GM23338 (cell line): ENCODE data around the gene HARBI1. TPM values are rescaled to one million over a fixed set of nuclear protein-coding genes. Genes with fewer than 3 reads are reported as not detected.
A peak's percentile ranks its signal among the peaks of the same experiment; 100 is the strongest.

Experiments
- ATAC-seq: fragments of 200-7000 bp; cut with Tn5 transposase; 3 replicates; pipeline ENCODE4 v1.9.1; 2020
- DNase-seq: peaks from one replicate; pipeline ENCODE4 v3.0.0-alpha.2; 2015; ENCODE audit warnings: low spot score
- H2AFZ ChIP-seq: fragments of 200-600 bp; sonication (generic); 2 replicates; pipeline ENCODE4 v1.8.0; 2016; ENCODE audit warnings: antibody characterized with exemption, mild to moderate bottlenecking, moderate library complexity
- H3F3A ChIP-seq: fragments of 200-600 bp; sonication (generic); replicated peaks from 2 replicates; pipeline ENCODE4 v1.8.0; 2017; ENCODE audit warnings: antibody characterized with exemption, mixed run types, low read depth
- H3K27ac ChIP-seq: fragments of 200-600 bp; sonication (generic); 2 replicates; pipeline ENCODE4 v1.6.1; 2016; ENCODE audit warnings: low read depth
- H3K27me3 ChIP-seq: fragments of 200-600 bp; sonication (generic); 2 replicates; pipeline ENCODE4 v1.8.0; 2016; ENCODE audit warnings: mild to moderate bottlenecking, mixed run types, moderate library complexity; ENCODE audit not compliant: insufficient read depth
- H3K36me3 ChIP-seq: fragments of 200-600 bp; sonication (generic); 2 replicates; pipeline ENCODE4 v1.8.0; 2016; ENCODE audit warnings: mild to moderate bottlenecking; ENCODE audit not compliant: insufficient read depth
- H3K4me1 ChIP-seq: fragments of 200-600 bp; sonication (generic); 2 replicates; pipeline ENCODE4 v1.8.0; 2016; ENCODE audit warnings: mild to moderate bottlenecking, moderate library complexity; ENCODE audit not compliant: insufficient read depth
- H3K4me2 ChIP-seq: fragments of 200-600 bp; sonication (generic); 2 replicates; pipeline ENCODE4 v1.7.1; 2017; ENCODE audit warnings: mixed run types
- H3K4me3 ChIP-seq: fragments of 200-600 bp; sonication (generic); 2 replicates; pipeline ENCODE4 v1.6.1; 2016; ENCODE audit warnings: mixed run types
- H3K79me2 ChIP-seq: fragments of 200-600 bp; sonication (generic); replicated peaks from 2 replicates; pipeline ENCODE4 v1.8.0; 2017; ENCODE audit warnings: mild to moderate bottlenecking; ENCODE audit not compliant: insufficient read depth
- H3K9me2 ChIP-seq: fragments of 200-600 bp; sonication (generic); 2 replicates; pipeline ENCODE4 v1.8.0; 2017; ENCODE audit not compliant: insufficient read depth
- H4K20me1 ChIP-seq: fragments of 200-600 bp; sonication (generic); replicated peaks from 2 replicates; pipeline ENCODE4 v1.8.0; 2017; ENCODE audit warnings: mild to moderate bottlenecking; ENCODE audit not compliant: insufficient read depth
- H3K27ac Mint-ChIP-seq: 2 replicates; pipeline ENCODE4 v1.8.0; 2020; ENCODE audit warnings: inconsistent platforms, mild to moderate bottlenecking, moderate library complexity, mixed read lengths
- H3K27me3 Mint-ChIP-seq: 3 replicates; pipeline ENCODE4 v1.8.0; 2022; ENCODE audit warnings: low read depth, mild to moderate bottlenecking, moderate library complexity, mixed read lengths, inconsistent platforms; ENCODE audit not compliant: insufficient read depth, poor library complexity
- H3K36me3 Mint-ChIP-seq: 3 replicates; pipeline ENCODE4 v1.8.0; 2021; ENCODE audit warnings: low read depth, mild to moderate bottlenecking, inconsistent platforms, moderate library complexity, mixed read lengths
- H3K4me1 Mint-ChIP-seq: 3 replicates; pipeline ENCODE4 v1.8.0; 2020; ENCODE audit warnings: mild to moderate bottlenecking, inconsistent platforms, mixed read lengths
- H3K4me3 Mint-ChIP-seq: 3 replicates; pipeline ENCODE4 v1.8.0; 2021; ENCODE audit warnings: moderate library complexity, mild to moderate bottlenecking, inconsistent platforms, mixed read lengths
- H3K9me3 Mint-ChIP-seq: 3 replicates; pipeline ENCODE4 v1.8.0; 2020; ENCODE audit warnings: moderate library complexity, mild to moderate bottlenecking, inconsistent platforms, mixed read lengths
- CREB1 ChIP-seq: fragments of 250-450 bp; sonication (Bioruptor Pico); IDR thresholded peaks from 2 replicates; pipeline ENCODE4 v1.5.0; 2020; ENCODE audit warnings: low read depth, mild to moderate bottlenecking, moderate library complexity
- EZH2 ChIP-seq: fragments of 200-600 bp; sonication (generic); IDR thresholded peaks from one replicate; pipeline ENCODE4 v1.8.0; 2017; ENCODE audit warnings: antibody characterized with exemption, mild to moderate bottlenecking, low read depth; ENCODE audit not compliant: unreplicated experiment
- JUNB ChIP-seq: IDR thresholded peaks from one replicate; pipeline ENCODE4 v1.6.1; 2016; ENCODE audit warnings: antibody characterized with exemption; ENCODE audit not compliant: unreplicated experiment
- NANOG ChIP-seq: IDR thresholded peaks from 2 replicates; pipeline ENCODE4 v1.6.1; 2016; ENCODE audit warnings: antibody characterized with exemption, borderline replicate concordance
- POLR2AphosphoS5 ChIP-seq: IDR thresholded peaks from 2 replicates; pipeline ENCODE4 v1.6.1; 2016; ENCODE audit warnings: antibody characterized with exemption, low read depth
- STAT1 ChIP-seq: IDR thresholded peaks from one replicate; pipeline ENCODE4 v1.6.1; 2016; ENCODE audit warnings: antibody characterized with exemption; ENCODE audit not compliant: unreplicated experiment
- polyA plus RNA-seq: library from polyadenylated mRNA; unstranded; fragments of >200 nt; fragmentation: Nextera tagmentation; extraction: Ambion mirVana; gene quantifications from 2 replicates; pipeline ENCODE4 v1.2.1, GENCODE V29; 2016
- total RNA-seq: library from RNA; depleted of rRNA; stranded (reverse); fragments of >200 nt; shearing (Covaris generic); gene quantifications from 2 replicates; pipeline ENCODE4 v1.2.3, GENCODE V29; 2014
- TF ChIP-seq, protein P1 (sequence below): fragments of 250-450 bp; sonication (Bioruptor Pico); IDR thresholded peaks from 2 replicates; pipeline ENCODE4 v1.5.0; 2020; ENCODE audit warnings: mild to moderate bottlenecking, moderate library complexity
- TF ChIP-seq, protein P2 (sequence below), 2 experiments: fragments of 200-600 bp in 1 of 2; sonication (generic) in 1 of 2; conservative IDR thresholded peaks; 2 replicates each; pipeline versions ENCODE4 v1.5.1 to v1.6.1; 2016 to 2017; ENCODE audit warnings: antibody characterized with exemption in 2 of 2, low read depth in 2 of 2, mild to moderate bottlenecking in 2 of 2, moderate library complexity in 1 of 2
- TF ChIP-seq, protein P3 (sequence below): IDR thresholded peaks from one replicate; pipeline ENCODE4 v1.6.1; 2018; ENCODE audit warnings: antibody characterized with exemption; ENCODE audit not compliant: unreplicated experiment

Gene HARBI1
- total and polyA plus RNA-seq, 2 experiments from 2014 or later, result 4.2 to 6.5 TPM

DNA sequence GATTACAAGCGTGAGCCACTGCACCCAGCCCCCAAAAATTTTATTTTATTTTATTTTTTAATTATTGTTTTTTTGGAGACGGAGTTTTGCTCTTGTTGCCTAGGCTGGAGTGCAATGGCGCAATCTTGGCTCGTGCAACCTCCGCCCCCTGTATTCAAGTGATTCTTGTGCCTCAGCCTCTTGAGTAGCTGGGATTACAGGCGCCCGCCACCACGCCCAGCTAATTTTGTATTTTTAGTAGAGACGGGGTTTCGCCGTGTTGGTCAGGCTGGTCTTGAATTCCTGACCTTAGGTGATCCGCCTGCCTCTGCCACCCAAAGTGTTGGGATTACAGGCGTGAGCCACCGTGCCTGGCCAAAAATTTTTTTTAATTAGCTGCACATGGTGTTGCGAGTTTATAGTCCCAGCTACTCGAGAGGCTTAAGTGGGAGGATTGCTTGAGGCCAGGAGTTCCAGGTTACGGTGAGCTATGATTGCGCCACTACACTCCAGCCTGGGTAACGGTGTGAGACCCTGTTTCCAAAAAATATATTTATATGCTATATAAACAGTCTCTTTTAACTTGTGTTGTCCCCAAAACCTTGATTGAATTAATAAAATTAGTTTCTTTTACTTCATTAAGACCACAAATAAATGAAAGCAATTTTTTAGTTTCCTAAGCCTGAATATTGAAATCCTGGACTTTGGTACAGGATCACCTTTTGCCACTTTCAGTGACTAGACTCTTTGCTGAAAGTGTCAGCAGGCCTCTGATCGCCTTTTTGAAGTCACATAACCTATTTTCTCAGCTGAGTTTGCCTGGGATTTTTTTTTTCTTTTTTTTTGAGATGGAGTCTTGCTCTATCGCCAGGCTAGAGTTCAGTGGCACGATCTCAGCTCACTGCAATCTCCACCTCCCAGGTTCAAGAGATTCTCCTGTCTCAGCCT is 16.5 kb upstream of the HARBI1 start:
- Histone ChIP-seq H4K20me1 (no peaks in the 10 kb centered on the region; the same call in 1 of the 2 replicates), H2AFZ (no peak overlapping the region), H3K36me3 (no peaks in the 10 kb centered on the region; the same call in 1 of the 2 replicates), H3K9me2 (no peaks in the 10 kb centered on the region), H3K79me2 (no peaks in the 10 kb centered on the region), H3K27me3 (no peaks in the 10 kb centered on the region), H3F3A (no peaks in the 10 kb centered on the region), H3K4me2 (no peak overlapping the region), H3K4me3 (no peak overlapping the region), H3K27ac (peak overlapping the region; percentile 1; the same call in 1 of the 2 replicates), H3K4me1 (no peaks in the 10 kb centered on the region)
- no peak overlapping the region for H3K4me3 Mint-ChIP-seq
- no peak for TF ChIP-seq POLR2AphosphoS5
- no peak for TF ChIP-seq CREB1 (CRISPR knock-in tag)
- 0 out of 3 replicates have a peak, but pooled peaks cover 8% of the 10 kb centered on the region for H3K36me3 Mint-ChIP-seq
- H3K9me3 Mint-ChIP-seq, result no peaks in the 10 kb centered on the region
- no peak overlapping the region for H3K27ac Mint-ChIP-seq
- no peaks in the 10 kb centered on the region for H3K4me1 Mint-ChIP-seq
- H3K27me3 Mint-ChIP-seq, result peaks cover 2% of the 10 kb centered on the region
- no peak for ATAC-seq
- no peak for DNase-seq

DNA sequence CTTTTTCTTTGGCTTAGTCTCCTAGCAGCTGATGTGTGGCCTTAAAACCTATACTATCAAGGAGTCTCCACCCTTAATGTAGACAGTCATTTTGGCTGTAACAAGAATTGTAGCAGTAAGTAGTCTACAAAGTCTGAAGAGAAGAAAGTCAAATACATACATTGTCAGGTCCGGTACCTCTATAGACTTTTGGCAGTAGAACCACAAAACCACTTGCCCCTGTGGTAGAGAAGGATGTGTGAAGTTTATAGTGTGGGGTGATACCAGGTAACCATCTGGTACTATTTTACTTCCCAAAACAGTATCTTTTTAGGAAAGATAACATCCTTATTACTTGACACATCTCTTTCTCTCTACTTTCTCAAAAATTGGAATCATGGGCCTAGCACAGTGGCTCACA is 15.5 kb upstream of the HARBI1 start:
- Histone ChIP-seq H3K27me3 (no peaks in the 10 kb centered on the region), H3K4me1 (no peaks in the 10 kb centered on the region), H3K9me2 (no peaks in the 10 kb centered on the region), H3K36me3 (no peaks in the 10 kb centered on the region; the same call in 1 of the 2 replicates), H3K79me2 (0 out of 2 replicates have a peak, but pooled peaks cover 4% of the 10 kb centered on the region), H3K4me2 (no peak overlapping the region), H4K20me1 (no peaks in the 10 kb centered on the region; the same call in 1 of the 2 replicates), H2AFZ (no peak overlapping the region), H3F3A (no peaks in the 10 kb centered on the region), H3K4me3 (no peak overlapping the region), H3K27ac (no peak overlapping the region)
- H3K9me3 Mint-ChIP-seq, result no peaks in the 10 kb centered on the region
- H3K4me3 Mint-ChIP-seq, result no peak overlapping the region
- no peak overlapping the region for H3K27ac Mint-ChIP-seq
- DNase-seq (no peak), ATAC-seq (no peak)
- H3K4me1 Mint-ChIP-seq, result no peaks in the 10 kb centered on the region
- H3K36me3 Mint-ChIP-seq, result 0 out of 3 replicates have a peak, but pooled peaks cover 8% of the 10 kb centered on the region
- peaks cover 2% of the 10 kb centered on the region for H3K27me3 Mint-ChIP-seq
- TF ChIP-seq, protein P1, sequence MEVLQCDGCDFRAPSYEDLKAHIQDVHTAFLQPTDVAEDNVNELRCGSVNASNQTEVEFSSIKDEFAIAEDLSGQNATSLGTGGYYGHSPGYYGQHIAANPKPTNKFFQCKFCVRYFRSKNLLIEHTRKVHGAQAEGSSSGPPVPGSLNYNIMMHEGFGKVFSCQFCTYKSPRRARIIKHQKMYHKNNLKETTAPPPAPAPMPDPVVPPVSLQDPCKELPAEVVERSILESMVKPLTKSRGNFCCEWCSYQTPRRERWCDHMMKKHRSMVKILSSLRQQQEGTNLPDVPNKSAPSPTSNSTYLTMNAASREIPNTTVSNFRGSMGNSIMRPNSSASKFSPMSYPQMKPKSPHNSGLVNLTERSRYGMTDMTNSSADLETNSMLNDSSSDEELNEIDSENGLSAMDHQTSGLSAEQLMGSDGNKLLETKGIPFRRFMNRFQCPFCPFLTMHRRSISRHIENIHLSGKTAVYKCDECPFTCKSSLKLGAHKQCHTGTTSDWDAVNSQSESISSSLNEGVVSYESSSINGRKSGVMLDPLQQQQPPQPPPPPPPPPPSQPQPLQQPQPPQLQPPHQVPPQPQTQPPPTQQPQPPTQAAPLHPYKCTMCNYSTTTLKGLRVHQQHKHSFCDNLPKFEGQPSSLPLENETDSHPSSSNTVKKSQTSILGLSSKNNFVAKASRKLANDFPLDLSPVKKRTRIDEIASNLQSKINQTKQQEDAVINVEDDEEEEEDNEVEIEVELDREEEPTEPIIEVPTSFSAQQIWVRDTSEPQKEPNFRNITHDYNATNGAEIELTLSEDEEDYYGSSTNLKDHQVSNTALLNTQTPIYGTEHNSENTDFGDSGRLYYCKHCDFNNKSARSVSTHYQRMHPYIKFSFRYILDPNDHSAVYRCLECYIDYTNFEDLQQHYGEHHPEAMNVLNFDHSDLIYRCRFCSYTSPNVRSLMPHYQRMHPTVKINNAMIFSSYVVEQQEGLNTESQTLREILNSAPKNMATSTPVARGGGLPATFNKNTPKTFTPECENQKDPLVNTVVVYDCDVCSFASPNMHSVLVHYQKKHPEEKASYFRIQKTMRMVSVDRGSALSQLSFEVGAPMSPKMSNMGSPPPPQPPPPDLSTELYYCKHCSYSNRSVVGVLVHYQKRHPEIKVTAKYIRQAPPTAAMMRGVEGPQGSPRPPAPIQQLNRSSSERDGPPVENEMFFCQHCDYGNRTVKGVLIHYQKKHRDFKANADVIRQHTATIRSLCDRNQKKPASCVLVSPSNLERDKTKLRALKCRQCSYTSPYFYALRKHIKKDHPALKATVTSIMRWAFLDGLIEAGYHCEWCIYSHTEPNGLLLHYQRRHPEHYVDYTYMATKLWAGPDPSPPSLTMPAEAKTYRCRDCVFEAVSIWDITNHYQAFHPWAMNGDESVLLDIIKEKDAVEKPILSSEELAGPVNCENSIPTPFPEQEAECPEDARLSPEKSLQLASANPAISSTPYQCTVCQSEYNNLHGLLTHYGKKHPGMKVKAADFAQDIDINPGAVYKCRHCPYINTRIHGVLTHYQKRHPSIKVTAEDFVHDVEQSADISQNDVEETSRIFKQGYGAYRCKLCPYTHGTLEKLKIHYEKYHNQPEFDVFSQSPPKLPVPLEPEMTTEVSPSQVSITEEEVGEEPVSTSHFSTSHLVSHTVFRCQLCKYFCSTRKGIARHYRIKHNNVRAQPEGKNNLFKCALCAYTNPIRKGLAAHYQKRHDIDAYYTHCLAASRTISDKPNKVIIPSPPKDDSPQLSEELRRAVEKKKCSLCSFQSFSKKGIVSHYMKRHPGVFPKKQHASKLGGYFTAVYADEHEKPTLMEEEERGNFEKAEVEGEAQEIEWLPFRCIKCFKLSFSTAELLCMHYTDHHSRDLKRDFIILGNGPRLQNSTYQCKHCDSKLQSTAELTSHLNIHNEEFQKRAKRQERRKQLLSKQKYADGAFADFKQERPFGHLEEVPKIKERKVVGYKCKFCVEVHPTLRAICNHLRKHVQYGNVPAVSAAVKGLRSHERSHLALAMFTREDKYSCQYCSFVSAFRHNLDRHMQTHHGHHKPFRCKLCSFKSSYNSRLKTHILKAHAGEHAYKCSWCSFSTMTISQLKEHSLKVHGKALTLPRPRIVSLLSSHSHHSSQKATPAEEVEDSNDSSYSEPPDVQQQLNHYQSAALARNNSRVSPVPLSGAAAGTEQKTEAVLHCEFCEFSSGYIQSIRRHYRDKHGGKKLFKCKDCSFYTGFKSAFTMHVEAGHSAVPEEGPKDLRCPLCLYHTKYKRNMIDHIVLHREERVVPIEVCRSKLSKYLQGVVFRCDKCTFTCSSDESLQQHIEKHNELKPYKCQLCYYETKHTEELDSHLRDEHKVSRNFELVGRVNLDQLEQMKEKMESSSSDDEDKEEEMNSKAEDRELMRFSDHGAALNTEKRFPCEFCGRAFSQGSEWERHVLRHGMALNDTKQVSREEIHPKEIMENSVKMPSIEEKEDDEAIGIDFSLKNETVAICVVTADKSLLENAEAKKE (CRISPR knock-in tag), result no peak
- TF ChIP-seq, protein P2, sequence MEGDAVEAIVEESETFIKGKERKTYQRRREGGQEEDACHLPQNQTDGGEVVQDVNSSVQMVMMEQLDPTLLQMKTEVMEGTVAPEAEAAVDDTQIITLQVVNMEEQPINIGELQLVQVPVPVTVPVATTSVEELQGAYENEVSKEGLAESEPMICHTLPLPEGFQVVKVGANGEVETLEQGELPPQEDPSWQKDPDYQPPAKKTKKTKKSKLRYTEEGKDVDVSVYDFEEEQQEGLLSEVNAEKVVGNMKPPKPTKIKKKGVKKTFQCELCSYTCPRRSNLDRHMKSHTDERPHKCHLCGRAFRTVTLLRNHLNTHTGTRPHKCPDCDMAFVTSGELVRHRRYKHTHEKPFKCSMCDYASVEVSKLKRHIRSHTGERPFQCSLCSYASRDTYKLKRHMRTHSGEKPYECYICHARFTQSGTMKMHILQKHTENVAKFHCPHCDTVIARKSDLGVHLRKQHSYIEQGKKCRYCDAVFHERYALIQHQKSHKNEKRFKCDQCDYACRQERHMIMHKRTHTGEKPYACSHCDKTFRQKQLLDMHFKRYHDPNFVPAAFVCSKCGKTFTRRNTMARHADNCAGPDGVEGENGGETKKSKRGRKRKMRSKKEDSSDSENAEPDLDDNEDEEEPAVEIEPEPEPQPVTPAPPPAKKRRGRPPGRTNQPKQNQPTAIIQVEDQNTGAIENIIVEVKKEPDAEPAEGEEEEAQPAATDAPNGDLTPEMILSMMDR (conservative IDR thresholded peaks at IDR 0.05; ENCODE audit: low read depth in 2 of 2), result no peak
- TF ChIP-seq NANOG (no peak), JUNB (no peak), EZH2 (no peak), STAT1 (no peak)
- TF ChIP-seq, protein P3, sequence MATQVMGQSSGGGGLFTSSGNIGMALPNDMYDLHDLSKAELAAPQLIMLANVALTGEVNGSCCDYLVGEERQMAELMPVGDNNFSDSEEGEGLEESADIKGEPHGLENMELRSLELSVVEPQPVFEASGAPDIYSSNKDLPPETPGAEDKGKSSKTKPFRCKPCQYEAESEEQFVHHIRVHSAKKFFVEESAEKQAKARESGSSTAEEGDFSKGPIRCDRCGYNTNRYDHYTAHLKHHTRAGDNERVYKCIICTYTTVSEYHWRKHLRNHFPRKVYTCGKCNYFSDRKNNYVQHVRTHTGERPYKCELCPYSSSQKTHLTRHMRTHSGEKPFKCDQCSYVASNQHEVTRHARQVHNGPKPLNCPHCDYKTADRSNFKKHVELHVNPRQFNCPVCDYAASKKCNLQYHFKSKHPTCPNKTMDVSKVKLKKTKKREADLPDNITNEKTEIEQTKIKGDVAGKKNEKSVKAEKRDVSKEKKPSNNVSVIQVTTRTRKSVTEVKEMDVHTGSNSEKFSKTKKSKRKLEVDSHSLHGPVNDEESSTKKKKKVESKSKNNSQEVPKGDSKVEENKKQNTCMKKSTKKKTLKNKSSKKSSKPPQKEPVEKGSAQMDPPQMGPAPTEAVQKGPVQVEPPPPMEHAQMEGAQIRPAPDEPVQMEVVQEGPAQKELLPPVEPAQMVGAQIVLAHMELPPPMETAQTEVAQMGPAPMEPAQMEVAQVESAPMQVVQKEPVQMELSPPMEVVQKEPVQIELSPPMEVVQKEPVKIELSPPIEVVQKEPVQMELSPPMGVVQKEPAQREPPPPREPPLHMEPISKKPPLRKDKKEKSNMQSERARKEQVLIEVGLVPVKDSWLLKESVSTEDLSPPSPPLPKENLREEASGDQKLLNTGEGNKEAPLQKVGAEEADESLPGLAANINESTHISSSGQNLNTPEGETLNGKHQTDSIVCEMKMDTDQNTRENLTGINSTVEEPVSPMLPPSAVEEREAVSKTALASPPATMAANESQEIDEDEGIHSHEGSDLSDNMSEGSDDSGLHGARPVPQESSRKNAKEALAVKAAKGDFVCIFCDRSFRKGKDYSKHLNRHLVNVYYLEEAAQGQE, result no peak
